ENCODE data around the gene DICER1.

The DICER1 gene

DNA sequence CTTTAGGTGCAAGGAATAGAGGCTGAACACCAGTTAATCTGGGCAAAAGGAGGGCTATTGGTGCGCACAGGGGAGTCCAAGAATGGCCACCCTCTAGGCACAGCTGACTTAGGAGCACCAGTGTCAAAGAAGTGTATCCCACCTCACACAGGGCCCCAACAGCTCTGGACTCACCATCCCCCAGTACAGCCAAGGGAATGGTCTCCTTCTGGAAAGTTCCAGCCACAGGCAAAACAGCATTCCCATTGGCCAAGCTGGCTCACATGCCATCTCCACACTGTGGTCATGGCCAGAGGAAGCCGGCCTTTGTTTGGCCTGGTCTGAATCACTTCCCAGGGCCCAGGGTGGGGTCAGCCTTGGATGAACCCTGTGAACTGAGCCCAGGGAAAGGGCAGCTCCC, 120.1 kb downstream of the DICER1 start:
- DNase-seq (ENCODE audit: low spot score): no peak
